HK-2 (cell line): Measurements from ENCODE around the gene TMEM95.
A peak's percentile ranks its signal among the peaks of the same experiment; 100 is the strongest.

Experiments
- DNase-seq: peaks from one replicate; pipeline ENCODE4 v3.0.0-alpha.2; 2018; ENCODE audit not compliant: unreplicated experiment

Gene TMEM95

GRCh38 chr17:7374353-7374752 is 19.4 kb downstream of the TMEM95 start:
- no peak for DNase-seq

GRCh38 chr17:7379134-7379533 is 24.2 kb downstream of the TMEM95 start:
- DNase-seq = no peak

GRCh38 chr17:7380321-7380720 is 25.4 kb downstream of the TMEM95 start:
- DNase-seq = no peak

- peak; percentile 64 for DNase-seq
Measured at GRCh38 chr17:7380855-7381683, 26.1 kb downstream of the TMEM95 start, which contains the start of gene TNK1. Gene TNK1, plus strand, starts transcription at chr17:7381089. Its CDS starts 1,838 bp downstream, at chr17:7382927.

DNA sequence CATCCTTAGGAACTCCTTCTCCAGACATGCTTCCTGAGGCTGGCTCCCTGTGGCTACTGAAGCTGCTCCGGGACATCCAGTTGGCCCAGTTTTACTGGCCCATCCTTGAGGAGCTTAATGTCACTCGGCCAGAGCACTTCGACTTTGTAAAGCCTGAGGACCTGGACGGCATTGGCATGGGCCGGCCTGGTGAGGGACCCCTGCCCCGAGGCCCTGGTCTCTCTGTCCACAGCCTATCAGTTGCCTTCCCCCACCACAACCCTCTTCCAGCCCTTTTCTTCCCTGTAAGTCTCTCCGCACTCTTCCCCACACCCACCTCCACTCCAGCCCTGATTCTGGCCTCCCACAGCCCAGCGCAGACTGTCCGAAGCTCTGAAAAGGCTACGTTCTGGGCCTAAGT is 27.9 kb downstream of the TMEM95 start:
- no peak for DNase-seq

- DNase-seq = no peak
Measured at GRCh38 chr17:7383371-7383741, 28.4 kb downstream of the TMEM95 start.

- no peak for DNase-seq
Measured at GRCh38 chr17:7383742-7384488, 29.0 kb downstream of the TMEM95 start.

- DNase-seq = no peak
Measured at GRCh38 chr17:7384489-7385081, 29.6 kb downstream of the TMEM95 start.

DNA sequence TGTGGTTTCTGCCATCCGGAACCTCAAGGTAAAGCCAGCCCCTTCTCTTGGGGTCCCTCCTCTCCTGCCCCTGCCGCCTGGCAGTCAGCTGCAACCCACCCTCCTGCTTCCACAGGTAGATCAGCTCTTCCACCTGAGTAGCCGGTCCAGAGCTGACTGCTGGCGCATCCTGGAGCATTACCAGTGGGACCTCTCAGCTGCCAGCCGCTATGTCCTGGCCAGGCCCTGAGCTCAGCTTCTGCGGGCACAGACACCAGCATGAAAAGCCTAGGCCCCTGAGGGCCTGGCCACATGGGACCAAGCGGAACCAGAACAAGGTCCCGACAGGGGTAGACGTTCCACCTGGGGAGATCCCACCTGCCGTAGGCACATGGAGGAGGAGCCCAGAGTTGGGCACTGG is 33.9 kb downstream of the TMEM95 start:
- no peak for DNase-seq

- DNase-seq = no peak
Measured at GRCh38 chr17:7389924-7390910, 35.3 kb downstream of the TMEM95 start.

GRCh38 chr17:7391307-7391706 is 36.4 kb downstream of the TMEM95 start:
- no peak for DNase-seq

- DNase-seq = no peak
Measured at GRCh38 chr17:7392696-7393612, 38.0 kb downstream of the TMEM95 start.

GRCh38 chr17:7393613-7394451 is 38.9 kb downstream of the TMEM95 start:
- DNase-seq = no peak

DNA sequence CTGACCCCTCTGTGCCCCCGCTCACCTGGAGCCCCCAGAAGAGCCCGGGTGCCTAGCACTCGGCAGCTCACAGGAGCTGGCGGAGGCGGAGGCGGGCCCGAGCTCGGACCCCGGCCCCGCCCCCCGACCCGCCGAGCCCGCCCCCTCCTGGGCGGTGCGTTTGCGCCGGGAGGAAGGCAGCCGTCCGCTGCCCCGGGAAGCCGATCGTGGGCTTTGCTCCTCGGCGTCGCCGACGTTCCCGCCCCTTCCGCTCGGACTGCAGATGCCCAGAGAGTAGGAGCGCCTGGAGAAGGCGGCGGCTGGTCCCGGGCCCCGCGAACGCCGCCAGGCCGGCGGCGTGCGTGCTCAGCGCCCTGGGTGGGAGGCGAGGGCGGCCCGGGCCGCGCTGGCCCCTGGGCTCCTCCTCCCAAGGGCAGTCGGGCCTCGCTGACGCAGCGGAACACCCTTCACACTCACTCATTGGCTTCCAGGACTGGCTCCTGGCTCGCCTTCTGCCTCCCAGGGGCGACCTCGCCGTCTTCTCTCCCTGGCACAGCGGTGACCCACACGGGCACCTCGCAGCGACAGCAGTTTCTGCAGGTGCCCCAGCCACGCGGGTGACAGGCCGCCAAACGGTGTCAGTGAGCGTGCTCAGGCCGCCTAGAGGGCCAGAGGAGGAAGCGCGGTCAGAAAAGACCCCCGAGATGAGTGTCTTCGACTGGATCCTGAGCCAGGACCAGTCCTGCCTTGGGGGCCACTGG is 39.7 kb downstream of the TMEM95 start, which contains the start of gene PLSCR3:
Gene PLSCR3, minus strand, starts transcription at position 74 of the 740 bp plus-strand sequence. CDS start 415 bp downstream, outside the sequence.
- peak; percentile 88 for DNase-seq

DNA sequence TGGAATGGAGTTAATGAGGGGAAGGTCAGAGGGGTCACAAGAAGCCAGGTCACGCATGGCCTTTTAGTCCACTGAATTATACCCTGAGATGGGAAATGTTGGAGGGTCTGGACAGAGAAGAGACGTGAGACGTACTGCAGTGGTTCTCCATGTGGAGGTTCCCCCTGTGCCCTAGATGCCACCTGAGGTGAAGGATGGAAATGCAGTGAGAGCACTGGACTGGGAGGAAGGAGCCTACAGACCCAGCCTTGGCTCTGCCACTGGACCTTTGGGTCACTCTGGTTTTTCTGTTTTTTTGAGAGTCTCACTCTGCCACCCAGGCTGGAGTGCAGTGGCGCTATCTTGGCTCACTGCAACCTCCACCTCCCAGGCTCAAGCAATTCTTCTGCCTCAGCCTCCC is 41.2 kb downstream of the TMEM95 start:
- DNase-seq = no peak

GRCh38 chr17:7398612-7399011 is 43.7 kb downstream of the TMEM95 start:
- DNase-seq = no peak

DNA sequence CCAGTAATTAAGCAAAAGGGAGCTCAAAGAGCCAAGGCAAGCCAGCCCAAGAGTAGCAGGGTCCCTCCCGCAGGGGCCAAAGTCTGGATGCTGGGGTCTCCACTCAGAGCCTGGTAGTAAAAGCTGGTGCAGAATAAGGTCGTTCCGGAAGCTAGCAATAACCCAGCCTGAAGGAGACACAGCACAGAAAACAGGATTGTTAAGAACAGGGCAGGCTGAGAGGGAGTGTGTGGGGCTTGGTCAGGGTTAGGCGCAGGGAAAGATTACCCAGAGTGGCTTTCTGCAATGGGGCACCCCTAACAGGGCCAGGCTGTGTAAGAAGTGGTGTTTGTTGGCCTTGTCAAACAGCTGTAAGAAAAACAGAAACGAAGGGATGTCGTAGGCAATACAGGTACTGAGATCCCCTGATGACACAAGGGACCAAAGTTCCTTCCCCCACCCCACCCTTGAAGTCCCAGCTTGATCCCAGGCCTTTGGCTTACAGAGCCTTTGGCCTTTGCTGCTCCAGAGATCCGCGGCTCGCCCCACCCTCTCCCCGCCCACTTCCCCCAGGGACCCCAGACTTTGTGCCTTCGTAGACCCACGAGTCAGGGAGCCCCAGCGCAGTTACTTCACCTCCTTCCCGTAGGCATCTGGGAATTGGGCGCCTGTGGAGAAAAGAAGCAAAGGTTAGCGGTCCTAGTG is 48.2 kb downstream of the TMEM95 start:
- DNase-seq = no peak

- DNase-seq = no peak
Measured at GRCh38 chr17:7403727-7403976, 48.7 kb downstream of the TMEM95 start.
